Panc1 (cell line): ENCODE results near the gene KNCN. TPM values are rescaled to one million over a fixed set of nuclear protein-coding genes. Genes with fewer than 3 reads are reported as not detected.

ENCODE experiments used
- ATAC-seq: fragments of 200-7000 bp; cut with Tn5 transposase; 2 replicates; pipeline ENCODE4 v1.9.1; 2020; ENCODE audit warnings: mild to moderate bottlenecking, moderate library complexity
- BruUV-seq: library from RNA; stranded (reverse); fragments of 400-500 nt; replicated peaks from 2 replicates; lab custom pipeline; 2021; lab: Mats Ljungman, UMichigan
- CTCF ChIA-PET: fragments of 300-600 bp; sonication (Branson Sonifier 250); formaldehyde crosslinking; loops from one replicate; lab custom pipeline; 2022; ENCODE audit warnings: antibody characterized with exemption; lab: Charles Lee
- POLR2A ChIA-PET: fragments of 300-600 bp; sonication (Branson Sonifier 250); formaldehyde crosslinking; loops from one replicate; lab custom pipeline; 2022; ENCODE audit warnings: antibody characterized with exemption; lab: Charles Lee
- DNase-seq: peaks from one replicate; pipeline ENCODE4 v3.0.0-alpha.2; 2010; ENCODE audit warnings: low read depth, low spot score
- H3K27ac ChIP-seq: 2 replicates; pipeline ENCODE4 v1.5.1; 2011; ENCODE audit warnings: mild to moderate bottlenecking, low read length, inconsistent platforms
- H3K27me3 ChIP-seq: fragments of 200-500 bp; sonication (Bioruptor generic); 2 replicates; pipeline ENCODE4 v1.6.0; 2014; ENCODE audit warnings: low read length, inconsistent platforms; ENCODE audit not compliant: control insufficient read depth, insufficient read depth
- H3K36me3 ChIP-seq: fragments of 200-500 bp; sonication (Bioruptor generic); 2 replicates; pipeline ENCODE4 v1.5.1; 2014; ENCODE audit warnings: inconsistent platforms, mild to moderate bottlenecking, low read length, moderate library complexity; ENCODE audit not compliant: control insufficient read depth, insufficient read depth
- H3K4me1 ChIP-seq: 2 replicates; pipeline ENCODE4 v1.5.1; 2011; ENCODE audit warnings: inconsistent platforms, mild to moderate bottlenecking, low read length, moderate library complexity; ENCODE audit not compliant: control insufficient read depth, insufficient read depth
- H3K4me3 ChIP-seq, 2 experiments: 2 replicates each; pipeline ENCODE4 v1.5.1; 2011 to 2012; ENCODE audit warnings: low read depth in 2 of 2, low read length in 2 of 2, mild to moderate bottlenecking in 2 of 2, inconsistent platforms in 1 of 2, moderate library complexity in 1 of 2
- H3K9me3 ChIP-seq: fragments of 200-500 bp; sonication (Bioruptor generic); 2 replicates; pipeline ENCODE4 v1.5.1; 2014; ENCODE audit warnings: low read depth, mild to moderate bottlenecking, inconsistent platforms, low read length, moderate library complexity; ENCODE audit not compliant: control insufficient read depth, insufficient read depth
- POLR2AphosphoS5 ChIP-seq: IDR thresholded peaks from 2 replicates; pipeline ENCODE4 v1.6.1; 2012; ENCODE audit warnings: mild to moderate bottlenecking, low read depth, low read length, moderate library complexity
- REST ChIP-seq, 2 experiments: IDR thresholded peaks; 2 replicates each; pipeline ENCODE4 v1.6.1; 2011 to 2012; ENCODE audit warnings: low read depth in 2 of 2, control low read depth in 1 of 2, low read length in 1 of 2, mild to moderate bottlenecking in 1 of 2, moderate library complexity in 1 of 2; ENCODE audit not compliant: insufficient read depth in 1 of 2
- SIN3A ChIP-seq: IDR thresholded peaks from 2 replicates; pipeline ENCODE4 v1.6.1; 2012; ENCODE audit warnings: low read depth, mild to moderate bottlenecking, low read length, moderate library complexity, borderline replicate concordance; ENCODE audit not compliant: insufficient read depth
- TCF7L2 ChIP-seq: IDR thresholded peaks from 2 replicates; pipeline ENCODE4 v1.6.1; 2011; ENCODE audit warnings: mild to moderate bottlenecking, low read depth, low read length, inconsistent platforms
- in situ Hi-C: cut with HindIII; loops from 2 replicates; pipeline ENCODE4 v1.10.0; 2016; ENCODE audit warnings: low sequenced_read_pairs, low pct_unique_long_range_greater_than_20kb
- intact Hi-C: fragments of 100-400 bp; cut with micrococcal nuclease; formaldehyde crosslinking; loops from one replicate; pipeline ENCODE4 v1.10.0; 2022; ENCODE audit not compliant: unreplicated experiment
- total RNA-seq: library from RNA; stranded (reverse); gene quantifications from one replicate; pipeline ENCODE4 v1.2.1, GENCODE V29; 2021; ENCODE audit not compliant: unreplicated experiment
- TF ChIP-seq, protein P1 (sequence below): fragments of 450-650 bp; IDR thresholded peaks from 2 replicates; pipeline ENCODE4 v1.5.1; 2017; ENCODE audit warnings: mild to moderate bottlenecking

Gene KNCN
- total RNA-seq, 1 experiment from 2014 or later = not detected

- no peaks in the 10 kb centered on the region for H3K36me3 ChIP-seq
- no TSS peak for BruUV-seq
- ATAC-seq = no peak
- CTCF ChIA-PET = no interaction called here
- no peak for TF ChIP-seq SIN3A
- no peak for TF ChIP-seq POLR2AphosphoS5
- TF ChIP-seq REST (IDR thresholded peaks at IDR 0.05; ENCODE audit: insufficient read depth in 1 of 2, low read depth in 2 of 2, low read length in 1 of 2) = peak in 1 of 2 experiments; percentile 67; a peak in 1 of 4 replicates
- TF ChIP-seq TCF7L2 = no peak
- intact Hi-C loops = no loop called here
- in situ Hi-C loops = no loop called here
- POLR2A ChIA-PET = no interaction called here
- no peaks in the 10 kb centered on the region for H3K9me3 ChIP-seq
- no peaks in the 10 kb centered on the region for H3K4me1 ChIP-seq
- DNase-seq = no peak
- H3K27me3 ChIP-seq = no peaks in the 10 kb centered on the region
- no peak overlapping the region for H3K4me3 ChIP-seq
- no peak overlapping the region for H3K27ac ChIP-seq
Observed at GRCh38 chr1:46554597-46555381, 3.3 kb upstream of the KNCN start.

- H3K27me3 ChIP-seq = no peaks in the 10 kb centered on the region
- ChIA-PET POLR2A (no interaction called here), CTCF (no interaction called here)
- no peaks in the 10 kb centered on the region for H3K9me3 ChIP-seq
- no peaks in the 10 kb centered on the region for H3K4me1 ChIP-seq
- H3K27ac ChIP-seq = no peak overlapping the region
- in situ Hi-C loops = no loop called here
- no peak overlapping the region for H3K4me3 ChIP-seq
- TF ChIP-seq POLR2AphosphoS5 = no peak
- TF ChIP-seq, protein P1, sequence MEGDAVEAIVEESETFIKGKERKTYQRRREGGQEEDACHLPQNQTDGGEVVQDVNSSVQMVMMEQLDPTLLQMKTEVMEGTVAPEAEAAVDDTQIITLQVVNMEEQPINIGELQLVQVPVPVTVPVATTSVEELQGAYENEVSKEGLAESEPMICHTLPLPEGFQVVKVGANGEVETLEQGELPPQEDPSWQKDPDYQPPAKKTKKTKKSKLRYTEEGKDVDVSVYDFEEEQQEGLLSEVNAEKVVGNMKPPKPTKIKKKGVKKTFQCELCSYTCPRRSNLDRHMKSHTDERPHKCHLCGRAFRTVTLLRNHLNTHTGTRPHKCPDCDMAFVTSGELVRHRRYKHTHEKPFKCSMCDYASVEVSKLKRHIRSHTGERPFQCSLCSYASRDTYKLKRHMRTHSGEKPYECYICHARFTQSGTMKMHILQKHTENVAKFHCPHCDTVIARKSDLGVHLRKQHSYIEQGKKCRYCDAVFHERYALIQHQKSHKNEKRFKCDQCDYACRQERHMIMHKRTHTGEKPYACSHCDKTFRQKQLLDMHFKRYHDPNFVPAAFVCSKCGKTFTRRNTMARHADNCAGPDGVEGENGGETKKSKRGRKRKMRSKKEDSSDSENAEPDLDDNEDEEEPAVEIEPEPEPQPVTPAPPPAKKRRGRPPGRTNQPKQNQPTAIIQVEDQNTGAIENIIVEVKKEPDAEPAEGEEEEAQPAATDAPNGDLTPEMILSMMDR = no peak
- TF ChIP-seq TCF7L2 = no peak
- TF ChIP-seq REST (IDR thresholded peaks at IDR 0.05; ENCODE audit: insufficient read depth in 1 of 2, low read depth in 2 of 2, low read length in 1 of 2) = no peak
- TF ChIP-seq SIN3A = no peak
- ATAC-seq = no peak
- no peak for DNase-seq
- no TSS peak for BruUV-seq
- no peaks in the 10 kb centered on the region for H3K36me3 ChIP-seq
- intact Hi-C loops = no loop called here
Observed at GRCh38 chr1:46554236-46554596, 2.8 kb upstream of the KNCN start.
